Bone marrow (tissue), 2 donors: ENCODE results near the gene RYR2.
"Not testable (repeated sequence)": the region's sequence is repeated elsewhere in the genome, so short reads cannot be mapped to it uniquely, and the experiment has no call there.

Experiments used
- DNase-seq, 2 donors: peaks; one replicate each; lab custom pipeline; 2025; lab: John Stamatoyannopoulos, UW

RYR2 gene

DNA sequence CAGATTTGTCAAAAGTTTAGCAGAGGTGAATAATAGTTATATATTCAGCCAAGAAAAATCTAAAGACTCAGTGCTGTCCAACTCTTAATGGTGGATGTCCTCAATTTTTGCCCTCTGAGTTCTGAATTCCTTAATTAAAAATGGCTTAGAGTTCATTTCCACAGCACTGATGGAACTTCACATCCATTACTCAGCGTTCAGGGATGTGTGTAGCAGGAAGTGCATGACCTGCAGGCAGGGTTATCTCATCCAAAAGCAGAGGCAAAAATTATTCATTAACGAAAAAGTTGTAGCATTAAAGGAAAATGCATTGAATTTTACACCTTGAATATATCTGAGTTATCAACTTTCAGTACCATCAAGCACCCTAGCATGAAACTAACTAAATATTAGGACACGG, 752.1 kb downstream of the RYR2 start:
- no peak for DNase-seq

DNA sequence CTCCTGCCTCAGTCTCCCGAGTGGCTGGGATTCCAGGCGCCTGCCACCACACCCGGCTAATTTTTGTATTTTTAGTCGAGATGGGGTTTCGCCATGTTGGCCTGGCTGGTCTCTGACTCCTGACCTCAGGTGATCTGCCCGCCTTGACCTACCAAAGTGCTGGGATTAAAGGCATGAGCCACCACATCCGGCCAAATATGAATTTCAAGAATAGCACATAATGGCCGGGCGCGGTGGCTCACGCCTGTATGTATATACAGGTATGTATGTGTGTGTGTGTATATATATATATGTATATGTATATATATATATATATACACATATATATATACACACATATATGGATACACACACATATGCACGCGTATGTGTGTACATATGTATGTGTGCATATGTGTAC, 753.6 kb downstream of the RYR2 start:
- no peak for DNase-seq

DNA sequence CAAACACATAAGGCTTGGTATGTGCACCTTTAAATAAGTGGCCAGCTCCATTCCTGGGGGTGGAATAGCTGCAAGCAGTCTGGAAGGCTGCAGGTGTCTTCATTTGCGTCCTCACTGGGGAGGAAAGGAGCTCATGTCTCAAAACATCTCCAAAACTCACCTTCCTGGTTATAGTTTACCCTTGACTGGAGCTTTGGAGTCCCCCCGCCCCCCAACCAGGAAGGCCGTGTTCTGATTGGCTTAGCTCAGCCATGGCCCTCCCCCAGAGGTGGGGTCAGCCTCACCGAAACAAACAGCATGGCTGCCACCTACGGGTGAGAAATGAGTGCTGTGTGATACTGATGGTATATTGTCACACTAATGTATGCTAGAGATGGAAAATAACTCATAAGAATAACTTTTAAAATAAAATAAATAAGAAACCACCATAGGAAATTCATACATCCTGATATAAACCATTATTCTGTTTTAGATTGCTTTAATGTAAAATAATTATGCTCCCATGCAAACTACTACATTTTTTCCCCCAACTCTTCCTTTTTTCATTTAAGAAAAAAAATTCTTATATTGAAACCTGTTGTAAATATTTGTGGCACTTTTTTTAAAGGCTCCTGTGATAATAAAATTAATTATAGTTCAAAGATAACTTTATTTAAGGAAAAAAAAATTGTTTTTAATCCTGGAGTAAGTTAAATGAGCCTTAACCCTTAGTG, 757.9 kb downstream of the RYR2 start:
- peak in 1 of 2 donors; percentile 16 for DNase-seq

DNA sequence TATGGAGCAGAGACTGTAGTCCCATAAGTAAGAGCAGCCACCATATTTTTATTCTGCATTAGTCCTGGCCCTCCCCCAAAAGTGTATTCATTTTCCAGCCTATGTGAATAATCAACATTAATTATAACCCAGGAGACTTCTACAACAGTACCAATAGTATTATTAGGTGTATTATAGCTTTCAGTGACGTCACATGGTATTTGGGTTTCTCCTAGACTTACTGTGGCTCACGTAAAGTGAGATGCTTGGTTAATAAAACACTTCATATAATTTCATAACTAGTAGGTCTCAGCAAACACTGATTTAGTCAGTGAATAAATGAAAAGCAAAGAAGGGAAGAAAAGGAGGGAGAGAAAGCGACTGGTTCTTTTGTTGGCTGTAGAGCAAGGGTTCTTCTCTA, 762.5 kb downstream of the RYR2 start:
- no peak for DNase-seq

DNA sequence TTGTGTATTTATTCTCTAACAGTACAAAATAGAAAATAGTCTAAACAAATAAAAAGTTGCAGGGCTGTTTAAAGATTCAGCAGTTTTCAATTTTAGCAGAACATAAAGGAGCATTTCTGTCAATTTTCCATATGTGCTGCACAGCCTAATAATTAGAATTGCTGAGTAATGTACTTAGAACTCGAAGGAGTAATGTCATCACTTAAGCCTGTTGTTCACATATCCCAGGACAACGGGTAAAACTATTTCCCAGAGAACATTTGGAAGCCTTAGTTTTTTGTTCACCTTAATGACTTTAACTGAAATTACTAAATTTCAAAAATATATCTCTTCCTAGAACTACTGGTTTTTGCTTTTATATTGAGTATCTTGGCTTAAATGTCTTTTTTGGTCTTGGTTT, 767.1 kb downstream of the RYR2 start:
- DNase-seq = no peak

DNA sequence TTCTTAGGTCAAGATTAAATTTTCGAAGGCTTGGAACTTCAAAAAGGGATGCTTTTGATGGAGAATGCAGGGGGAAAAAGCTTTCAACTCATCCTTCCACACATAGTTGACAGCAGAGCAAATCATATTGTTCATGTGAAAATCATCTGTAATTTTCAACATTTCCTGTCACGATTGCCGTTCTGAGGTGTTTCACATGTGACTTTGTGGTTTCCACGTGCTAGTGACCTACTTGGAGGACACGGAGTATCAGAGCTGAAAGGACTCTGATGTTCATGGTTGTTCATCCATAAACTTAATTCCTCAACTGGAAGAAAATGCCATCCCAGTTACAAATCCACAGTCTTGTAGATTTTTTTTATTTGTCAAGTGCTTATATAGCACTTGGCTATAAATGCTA, 769.6 kb downstream of the RYR2 start:
- no peak for DNase-seq

DNA sequence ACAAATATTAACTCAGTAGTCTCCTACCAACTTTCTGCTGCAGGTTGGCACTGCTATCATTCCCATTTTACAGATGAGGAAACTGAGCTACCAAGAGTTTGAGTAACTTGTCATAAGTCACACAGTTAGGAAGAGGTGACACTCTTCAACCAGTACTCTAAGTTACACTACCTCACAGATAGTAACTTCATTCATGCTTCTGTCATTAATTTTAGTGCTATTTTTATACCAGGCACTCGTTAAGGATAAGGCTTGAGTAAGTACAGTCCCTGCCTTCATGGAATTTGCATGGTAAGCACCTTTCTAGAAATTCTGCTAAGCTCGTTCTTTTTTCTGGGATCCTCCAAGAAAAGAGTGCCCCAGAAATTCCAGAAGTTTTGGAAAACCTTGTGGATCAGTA, 770.1 kb downstream of the RYR2 start:
- DNase-seq = no peak

DNA sequence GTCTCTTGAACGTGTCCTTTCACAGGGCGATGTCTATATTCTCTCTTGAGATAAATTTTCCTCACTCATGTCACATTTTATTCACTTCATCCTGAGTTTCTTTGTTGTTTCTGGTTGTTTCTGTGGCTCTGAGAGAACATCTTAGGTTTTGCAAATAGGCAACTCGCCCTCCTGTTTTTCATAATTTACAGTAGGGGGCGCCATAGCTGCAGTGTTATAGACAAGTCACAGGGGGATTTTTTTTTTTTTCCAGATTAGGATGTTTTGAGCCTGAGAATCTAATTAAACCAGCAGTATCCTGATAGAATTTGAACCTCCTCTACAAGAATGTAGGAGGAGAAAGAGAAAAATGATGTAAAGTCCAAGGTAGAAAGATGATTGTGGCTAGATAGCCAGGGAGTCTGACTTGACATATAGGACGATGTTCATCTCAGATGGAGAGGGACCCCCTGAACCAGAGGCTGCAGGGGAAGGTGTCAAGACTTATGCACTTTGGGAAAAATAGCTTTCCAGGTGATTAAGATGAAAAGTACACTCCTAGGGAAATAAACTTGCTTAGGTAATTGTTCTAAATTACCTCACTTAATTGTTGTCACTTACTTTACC, 772.4 kb downstream of the RYR2 start:
- DNase-seq = no peak

DNA sequence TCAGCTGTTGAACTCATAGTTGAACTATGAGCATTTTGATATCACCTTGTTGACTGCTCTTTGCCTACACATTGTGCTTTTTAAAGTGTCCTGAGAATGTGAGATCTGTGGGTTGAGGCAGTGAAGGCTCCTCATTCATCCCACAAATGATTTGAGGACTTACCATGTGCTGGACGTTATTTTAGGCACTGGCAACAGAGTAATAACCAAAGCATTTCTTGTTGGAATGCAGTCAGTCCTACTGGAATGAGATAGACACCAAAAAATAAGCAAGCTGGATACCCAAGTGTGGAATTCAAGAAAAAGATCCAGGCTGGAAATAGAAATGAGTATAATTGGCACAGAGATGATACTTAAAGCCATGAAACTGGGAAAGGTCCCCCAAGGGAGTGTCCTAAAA, 775.3 kb downstream of the RYR2 start:
- DNase-seq = no peak

DNA sequence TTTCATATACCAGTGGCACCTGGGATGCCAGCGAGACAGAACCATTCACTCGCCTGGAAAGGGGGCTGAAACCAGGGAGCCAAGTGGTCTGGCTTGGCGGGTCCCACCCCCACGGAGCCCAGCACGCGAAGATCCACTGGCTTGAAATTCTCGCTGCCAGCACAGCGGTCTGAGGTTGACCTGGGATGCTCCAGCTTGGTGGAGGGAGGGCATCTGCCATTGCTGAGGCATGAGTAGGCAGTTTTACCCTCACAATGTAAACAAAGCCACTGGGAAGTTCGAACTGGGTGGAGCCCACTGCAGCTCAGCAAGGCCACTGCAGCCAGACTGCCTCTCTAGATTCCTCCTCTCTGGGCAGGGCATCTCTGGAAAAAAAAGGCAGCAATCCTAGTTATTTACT, 778.6 kb downstream of the RYR2 start:
- not testable (repeated sequence) for DNase-seq

DNA sequence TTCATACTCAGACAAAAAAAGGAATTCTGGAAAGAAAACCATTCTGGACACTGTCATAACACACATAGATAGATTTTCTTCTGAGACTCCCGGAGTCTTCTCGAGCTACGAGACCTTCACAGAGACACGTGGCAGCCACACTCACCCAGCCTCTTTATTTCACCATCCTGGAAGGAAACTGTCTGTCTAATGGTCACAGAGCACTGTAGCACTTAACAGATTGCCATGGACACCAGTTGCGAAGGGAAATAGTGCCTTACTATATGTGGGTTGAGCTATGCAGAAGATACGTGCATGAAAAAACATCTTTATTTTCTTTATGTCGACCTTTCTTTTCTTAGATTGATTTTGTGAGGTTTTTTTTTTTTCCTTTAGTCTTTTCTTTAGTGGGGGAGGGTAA, 790.9 kb downstream of the RYR2 start:
- DNase-seq = no peak

DNA sequence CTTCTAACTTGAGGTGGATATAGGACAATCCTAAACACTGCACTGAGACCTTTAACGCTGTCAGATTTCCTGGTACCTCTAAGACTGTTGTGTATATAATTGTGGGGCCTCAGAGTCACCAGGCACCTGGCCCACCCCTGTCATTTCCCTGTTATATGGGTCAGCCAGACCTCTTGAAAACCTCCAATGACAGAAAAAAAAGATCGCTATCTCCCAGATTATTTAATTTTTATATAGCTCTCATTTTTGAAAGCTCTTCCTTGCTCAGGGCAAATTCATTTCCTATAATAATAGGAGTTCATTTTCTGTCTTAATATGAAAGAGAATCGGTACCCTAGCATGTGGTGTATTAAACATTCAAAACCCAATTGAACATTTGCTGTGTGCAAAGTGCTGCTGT, 792.1 kb downstream of the RYR2 start:
- no peak for DNase-seq

DNA sequence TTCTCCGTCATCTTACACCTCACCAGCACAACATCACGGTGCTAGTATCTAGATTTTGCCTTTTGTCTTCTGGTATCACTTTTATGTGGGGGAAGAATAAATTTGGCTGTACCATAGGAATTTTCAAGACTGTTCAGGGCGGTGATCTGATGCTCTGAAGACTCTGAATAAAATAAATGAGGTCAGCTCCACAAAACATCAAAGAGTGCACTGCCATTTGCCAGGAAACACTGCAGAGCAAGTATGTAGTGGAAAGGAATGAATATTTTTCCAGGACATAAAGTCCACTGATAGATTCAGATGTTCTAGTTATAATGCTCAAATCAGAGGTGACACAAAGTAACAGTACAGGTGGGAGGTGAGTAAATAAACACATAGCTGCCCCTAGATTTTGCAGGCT, 792.5 kb downstream of the RYR2 start:
- DNase-seq = no peak

DNA sequence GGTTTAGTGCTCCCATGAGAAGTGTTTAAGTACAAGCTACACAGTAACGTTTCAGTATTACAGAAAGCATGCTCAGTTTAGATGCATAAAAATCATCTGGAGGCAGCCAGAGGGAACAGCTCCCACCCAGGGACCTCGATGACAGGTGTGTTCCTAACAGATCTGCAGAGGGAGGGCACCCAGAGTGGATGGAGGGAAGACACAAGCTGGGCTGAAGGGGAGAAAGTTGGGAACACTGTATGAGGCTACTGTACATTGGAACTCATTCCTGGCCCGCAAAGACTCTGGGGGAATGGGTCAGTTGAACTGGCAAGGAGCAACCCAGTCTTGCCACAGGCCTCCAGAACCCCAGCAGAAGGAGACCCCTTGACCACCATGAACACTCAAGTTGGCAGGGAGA, 796.3 kb downstream of the RYR2 start:
- DNase-seq = no peak

DNA sequence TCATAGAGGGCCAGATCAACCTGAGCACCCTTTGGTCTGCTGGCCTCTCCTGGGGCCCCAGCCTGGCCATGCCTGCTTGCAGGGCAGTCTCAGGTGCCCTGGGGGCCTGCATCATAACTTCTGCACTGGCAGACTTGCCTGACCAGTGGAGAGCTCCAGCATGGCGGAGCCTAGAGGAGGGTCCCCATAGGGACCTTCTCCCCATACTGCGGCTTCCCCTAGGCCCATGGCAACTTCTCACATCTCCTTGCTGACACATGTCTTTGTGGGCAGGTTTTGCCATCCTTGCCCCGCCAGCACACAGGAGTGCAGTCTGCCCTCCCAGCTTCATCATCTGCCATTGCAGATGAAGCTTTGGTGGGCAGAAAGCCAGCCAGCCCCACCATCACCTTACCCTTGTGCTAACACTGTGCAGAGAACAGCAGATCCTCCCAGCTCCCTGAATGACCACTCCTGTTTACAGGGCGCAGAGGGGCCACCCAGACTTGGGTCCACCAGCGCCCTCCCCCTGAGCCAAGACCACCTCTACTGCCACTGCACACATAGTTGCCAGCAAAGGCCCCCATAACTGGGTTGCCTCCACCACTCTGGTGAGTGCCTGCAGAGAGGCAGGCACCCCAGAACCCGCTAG, 797.0 kb downstream of the RYR2 start:
- DNase-seq = no peak

DNA sequence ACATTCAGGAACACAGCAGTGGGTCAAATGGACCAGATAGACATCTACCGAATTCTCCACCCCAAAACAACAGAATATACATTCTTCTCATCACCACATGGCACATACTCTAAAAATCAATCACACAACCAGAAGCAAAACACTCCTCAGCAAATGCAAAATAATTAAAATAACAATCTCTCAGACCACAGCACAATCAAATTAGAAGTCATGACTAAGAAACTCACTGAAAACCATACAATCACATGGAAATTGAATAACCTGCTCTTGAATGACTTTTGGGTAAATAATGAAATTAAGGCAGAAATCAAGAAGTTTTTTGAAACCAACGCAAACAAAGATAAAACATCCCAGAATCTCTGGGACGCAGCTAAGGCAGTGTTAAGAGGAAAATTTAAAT, 799.5 kb downstream of the RYR2 start:
- DNase-seq = no peak

DNA sequence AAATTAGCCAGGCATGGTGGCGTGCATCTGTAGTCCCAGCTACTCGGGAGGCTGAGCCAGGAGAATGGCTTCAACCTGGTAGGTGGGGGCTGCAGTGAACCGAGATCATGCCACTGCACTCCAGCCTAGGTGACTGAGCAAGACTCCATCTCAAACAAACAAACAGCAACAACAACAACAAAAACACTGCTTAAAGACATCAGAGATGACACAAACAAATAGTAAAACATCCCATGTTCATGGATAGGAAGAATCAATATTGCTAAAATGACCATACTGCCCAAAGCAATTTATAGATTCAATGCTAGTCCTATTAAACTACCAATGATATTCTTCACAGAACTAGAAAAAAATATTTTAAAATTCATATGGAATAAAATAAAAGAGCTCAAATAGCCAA, 801.5 kb downstream of the RYR2 start:
- DNase-seq = not testable (repeated sequence)

DNA sequence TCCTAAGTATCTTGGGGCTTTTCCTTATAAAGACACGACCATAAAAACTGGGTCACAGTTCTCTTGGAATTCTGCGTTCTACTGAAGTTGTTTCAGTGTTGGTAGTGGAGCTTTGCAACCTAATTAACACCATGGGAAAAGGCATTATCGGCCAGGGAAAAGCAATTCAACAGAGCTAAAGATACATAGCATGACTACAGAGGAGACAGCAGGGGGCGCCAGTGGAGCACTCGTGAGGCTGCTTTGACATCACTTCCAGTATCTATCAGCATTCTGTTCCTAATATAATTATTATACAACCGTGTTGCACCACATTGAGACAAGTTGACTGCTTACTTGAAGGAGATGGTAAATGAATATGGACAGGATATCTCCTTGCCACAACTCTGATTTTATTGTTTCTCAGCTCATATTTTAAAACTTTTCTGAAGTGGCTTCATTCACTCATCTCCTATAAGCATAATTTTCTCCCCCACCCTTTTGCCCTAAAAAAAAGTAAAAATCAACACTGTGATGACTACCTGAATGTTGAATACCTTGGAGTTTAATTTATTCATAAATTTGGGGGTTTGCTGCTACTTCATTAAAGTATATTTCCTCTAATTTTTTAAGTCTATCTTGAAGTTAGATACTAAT, 809.3 kb downstream of the RYR2 start:
- no peak for DNase-seq

DNA sequence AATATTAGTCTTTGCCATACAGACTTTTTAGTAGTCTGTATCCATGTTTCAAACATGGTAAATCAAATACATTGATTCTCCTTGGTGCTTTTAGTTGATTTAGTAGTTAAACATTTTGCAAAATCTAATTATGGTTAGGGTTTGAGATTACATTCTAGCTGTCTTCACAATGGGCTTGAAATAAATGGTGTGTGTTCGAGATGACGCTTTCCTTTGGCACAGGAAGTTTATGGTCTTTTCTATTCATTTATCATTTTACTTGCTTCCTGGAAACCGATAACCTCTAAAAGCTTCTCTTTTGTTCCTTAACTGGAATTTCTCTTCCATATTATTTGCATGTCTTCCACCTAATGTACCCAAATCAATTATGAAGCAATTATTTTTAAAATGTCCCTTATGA, 810.4 kb downstream of the RYR2 start:
- no peak for DNase-seq

DNA sequence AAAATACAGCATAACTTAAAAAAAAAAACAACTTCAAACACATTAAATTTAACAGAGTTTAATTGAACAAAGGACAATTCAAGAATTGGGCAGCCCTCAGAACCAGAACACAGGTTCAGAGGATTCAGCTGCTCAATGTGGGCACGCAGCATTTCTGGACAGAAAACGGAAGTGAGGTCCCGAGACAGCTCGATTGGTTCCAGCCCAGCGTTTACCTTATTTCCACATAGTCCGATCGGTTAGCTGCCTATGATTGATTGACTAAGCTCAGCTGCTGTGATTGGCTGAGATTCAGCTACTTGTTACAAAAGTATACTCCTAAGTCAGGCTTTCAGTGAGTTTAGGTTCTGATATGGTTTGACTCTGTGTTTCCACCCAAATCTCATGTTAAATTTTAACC, 815.5 kb downstream of the RYR2 start:
- no peak for DNase-seq

DNA sequence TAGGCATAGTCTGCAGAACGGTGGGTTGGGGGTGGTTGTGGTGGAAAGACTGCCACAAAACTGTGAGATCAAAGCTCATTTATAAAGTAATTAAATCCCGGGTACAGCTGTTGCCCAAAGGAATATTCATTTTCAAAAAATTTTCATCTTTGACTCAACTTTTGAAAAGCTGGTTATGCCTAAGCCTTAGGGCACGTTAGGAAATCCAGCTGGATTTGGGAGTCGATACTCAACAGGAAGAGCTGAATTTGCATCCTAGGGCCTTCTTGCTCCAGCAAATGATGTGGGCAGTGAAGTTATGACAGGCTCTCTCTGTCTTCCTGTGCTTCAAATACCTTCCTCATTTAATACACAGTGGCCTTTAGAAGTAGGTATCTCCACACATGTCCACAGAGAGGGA, 817.0 kb downstream of the RYR2 start:
- no peak for DNase-seq

DNA sequence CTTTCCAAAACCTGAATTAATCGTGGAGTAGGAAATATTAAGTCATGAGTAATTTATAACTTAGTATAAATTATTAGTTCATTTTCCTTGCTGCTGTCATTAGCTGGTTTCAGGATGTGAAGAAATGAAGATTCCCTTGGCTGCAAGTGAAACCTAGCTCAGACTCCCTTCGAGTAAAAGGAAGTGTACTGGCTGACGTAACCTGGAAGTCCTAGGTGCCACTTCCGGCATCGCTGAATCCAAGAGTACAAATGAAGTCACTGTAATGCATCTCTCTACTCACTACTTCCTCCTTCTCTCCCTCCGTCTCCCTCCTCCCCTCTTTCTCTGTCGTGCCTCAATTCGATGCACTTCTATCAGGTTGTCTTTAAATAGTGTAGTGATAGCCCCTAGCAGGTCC, 820.0 kb downstream of the RYR2 start:
- DNase-seq = no peak

DNA sequence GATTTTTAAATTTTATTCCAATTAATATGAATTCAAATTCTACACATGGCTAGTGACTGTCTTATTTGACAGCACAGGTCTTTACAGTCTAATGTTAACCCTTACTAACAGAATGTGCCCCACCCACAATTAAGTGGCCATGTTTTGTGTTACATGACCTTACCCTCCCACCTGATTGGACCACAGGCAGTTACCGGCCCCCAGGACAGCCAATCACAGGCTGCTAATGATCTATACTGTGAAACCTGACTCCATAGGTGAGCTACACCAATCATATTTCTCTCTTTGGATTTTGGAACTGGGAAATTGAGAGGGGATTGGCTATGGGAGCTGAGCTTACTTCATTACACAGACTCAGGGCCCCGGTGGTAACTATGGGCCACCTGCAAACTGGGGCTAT, 821.2 kb downstream of the RYR2 start:
- DNase-seq = no peak
